HG02970 (cell line): Measurements from ENCODE around the gene ATP8B1.
"Not testable (repeated sequence)": the region's sequence is repeated elsewhere in the genome, so short reads cannot be mapped to it uniquely, and the experiment has no call there.

Experiments
- ATAC-seq: cut with Tn5 transposase; IDR thresholded peaks from one replicate; pipeline ENCODE4 v1.9.1; 2021; ENCODE audit warnings: mild to moderate bottlenecking, moderate library complexity, moderate number of reproducible peaks; ENCODE audit not compliant: unreplicated experiment, low FRiP score

The ATP8B1 gene

DNA sequence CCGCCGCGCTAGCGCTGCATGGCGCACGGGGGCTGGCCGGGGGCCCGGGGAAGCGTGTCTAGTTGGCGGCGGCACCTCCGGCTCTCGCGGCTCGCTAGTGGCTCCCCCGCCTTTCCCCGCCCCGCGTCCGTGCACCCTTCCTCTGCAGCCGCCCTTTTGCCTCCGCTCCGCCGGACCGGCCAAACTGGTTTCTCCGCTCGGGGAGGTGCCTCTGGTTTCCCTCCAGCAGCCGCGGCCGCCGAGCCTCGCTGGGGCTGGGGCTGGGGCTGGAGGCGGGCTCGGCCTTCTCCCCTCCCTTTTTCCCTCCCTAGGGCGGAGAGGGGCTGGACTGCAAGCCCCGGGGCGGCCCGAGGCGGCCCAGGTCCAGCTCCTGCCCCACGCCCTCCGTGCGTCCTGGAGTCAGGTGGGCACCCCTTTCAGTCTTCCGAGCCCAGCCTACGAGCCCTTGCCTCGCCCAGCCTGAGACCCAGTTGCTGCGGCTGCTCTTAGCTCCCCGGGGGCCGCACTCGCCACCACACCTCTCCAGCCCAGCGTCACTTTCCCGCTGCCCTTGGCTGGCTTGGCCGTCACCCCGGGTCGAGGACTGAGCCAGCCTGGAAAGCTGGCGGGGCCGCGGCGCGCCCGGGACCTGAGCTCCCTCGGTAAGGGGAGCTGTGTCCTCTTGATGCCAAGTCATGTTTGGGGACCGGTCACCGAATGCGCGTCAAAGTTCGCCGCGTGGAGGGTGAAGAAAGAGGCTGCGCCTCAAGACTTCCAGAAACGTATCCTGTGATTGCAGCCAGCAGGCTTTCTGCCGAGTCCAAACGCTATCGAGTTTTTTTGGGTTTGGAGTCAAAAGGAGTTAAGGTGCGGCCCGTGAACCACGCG is at the start of gene ATP8B1:
ATP8B1 (minus strand) TSS at position 213 of the 867 bp plus-strand sequence. CDS start 71,508 bp downstream, outside the sequence.
- ATAC-seq, result no peak

DNA sequence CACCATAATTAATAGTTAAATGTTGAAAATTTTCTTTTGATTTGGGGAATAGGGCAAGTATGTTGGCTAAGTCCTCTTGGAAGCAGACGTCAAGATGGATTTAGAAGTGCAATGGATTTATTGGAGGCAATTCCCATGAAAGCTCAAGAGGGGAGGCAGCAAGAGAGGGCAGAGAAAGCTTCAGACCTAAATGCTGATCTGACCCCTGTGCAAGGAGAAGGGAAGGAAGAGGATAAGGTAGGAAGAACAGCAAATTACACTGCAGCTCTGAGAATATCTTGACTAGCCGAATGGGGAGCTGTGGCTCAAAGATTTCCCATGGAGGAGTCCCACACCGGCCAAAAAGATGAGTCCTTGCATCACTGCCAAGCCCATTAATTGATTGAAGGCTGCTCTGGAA is 46.9 kb upstream of the ATP8B1 start:
- no peak for ATAC-seq

DNA sequence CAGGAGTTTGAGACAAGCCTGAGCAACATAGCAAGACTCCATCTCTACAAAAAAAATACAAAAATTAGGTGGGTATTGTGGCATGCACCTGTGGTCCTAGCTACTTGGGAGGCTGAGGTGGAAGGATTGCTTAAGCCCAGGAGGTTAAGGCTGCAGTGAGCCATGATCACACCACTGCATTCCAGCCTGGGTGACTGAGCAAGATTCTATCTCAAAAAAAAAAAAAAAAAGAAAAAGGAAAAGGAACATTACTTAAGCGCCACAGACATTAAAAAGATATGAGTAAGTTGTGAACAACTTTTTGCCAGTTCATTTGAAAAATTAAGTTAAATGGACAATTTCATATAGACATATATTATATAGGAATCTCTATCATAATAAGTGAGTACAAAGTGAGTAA is 45.3 kb upstream of the ATP8B1 start:
- ATAC-seq, result not testable (repeated sequence)

DNA sequence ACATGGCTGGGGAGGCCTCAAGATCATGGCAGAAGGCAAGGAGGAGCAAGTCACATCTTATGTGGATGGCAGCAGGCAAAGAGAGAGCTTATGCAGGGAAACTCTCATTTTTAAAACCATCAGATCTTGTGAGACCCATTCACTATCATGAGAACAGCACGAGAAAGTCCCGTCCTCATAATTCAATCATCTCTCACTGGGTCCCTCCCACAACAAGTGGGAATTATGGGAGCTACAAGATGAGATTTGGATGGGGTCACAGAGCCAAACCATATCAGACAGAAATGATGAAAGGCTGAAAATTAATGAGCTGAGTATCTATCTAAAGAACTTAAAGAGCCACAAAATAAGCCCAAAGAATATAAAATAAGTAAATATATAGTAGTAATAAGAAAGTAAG is 44.3 kb upstream of the ATP8B1 start:
- ATAC-seq, result not testable (repeated sequence)

DNA sequence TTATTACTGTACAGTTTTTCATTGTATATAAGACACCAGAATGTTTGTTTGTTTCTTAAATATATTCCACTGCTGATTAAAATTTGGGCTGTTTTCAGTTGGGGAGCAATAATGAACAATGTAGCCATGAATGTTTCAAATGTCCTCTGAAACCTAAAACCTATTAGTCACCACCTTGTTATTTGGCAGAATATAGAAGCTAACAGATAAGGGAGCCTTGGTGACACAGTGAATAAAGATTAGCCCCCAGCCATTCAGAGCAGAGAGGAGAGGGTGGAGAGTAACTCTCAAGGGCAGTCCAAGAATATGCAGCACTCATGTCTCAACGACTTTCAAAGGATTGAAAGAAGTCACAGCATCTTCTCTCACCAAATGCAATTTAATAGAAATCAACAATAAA is 43.1 kb upstream of the ATP8B1 start:
- ATAC-seq, result no peak

DNA sequence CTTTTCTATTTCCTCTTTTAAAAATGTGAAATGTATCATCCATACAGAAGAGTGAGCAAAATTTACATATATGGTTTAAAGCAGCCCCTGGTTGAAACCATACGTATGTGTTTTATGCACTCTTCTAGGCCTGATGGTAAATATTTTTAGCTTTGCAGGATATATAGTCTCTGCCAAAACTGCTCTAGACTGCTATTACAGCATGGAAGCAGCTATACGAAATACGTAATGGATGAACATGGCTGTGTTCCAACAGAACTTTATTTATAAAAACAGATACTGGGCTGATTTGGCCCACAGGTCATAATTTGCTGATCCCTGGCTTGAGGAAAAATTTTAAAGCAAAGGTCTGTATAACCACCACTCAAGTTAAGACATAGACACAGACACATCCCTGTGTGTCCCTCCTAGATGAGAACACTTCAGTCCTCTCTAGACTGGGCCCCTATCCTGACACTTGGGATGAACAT is 42.5 kb upstream of the ATP8B1 start:
- ATAC-seq, result no peak

DNA sequence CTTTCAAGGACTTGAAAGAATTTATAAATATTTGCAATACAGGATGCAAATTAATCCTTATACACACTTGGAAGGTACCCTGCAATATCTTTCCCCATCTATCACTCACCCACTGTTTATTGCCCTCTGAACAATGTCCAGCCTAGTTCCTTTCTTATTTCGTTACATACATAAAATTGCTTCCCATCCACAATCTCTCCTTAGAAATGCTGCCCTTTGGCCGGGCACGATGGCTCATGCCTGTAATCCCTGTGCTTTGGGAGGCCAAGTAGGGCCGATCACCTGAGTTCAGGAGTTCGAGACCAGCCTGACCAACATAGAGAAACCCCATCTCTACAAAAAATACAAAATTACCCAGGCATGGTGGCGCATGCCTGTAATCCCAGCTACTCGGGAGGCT is 41.2 kb upstream of the ATP8B1 start:
- ATAC-seq, result no peak

DNA sequence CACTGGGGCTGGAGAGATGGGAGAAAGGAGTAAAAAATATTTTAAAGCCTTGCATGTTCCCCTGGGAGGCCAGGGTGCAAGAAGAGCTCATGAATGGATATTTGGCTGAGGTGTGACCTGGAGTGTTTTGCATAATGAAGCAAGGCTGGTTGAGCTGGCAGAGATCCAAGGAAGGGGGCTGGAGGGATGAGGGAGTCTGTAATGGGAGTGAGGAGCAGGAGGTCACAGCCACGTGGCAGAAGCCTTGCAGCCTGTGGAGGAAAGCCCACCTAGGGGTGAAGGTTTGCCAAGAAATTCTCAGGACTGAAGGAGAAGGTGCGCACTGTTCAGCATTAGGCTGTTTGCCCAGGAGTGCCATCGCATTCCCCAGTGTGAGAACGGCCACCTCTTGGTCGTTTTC is 40.3 kb upstream of the ATP8B1 start:
- ATAC-seq, result no peak

DNA sequence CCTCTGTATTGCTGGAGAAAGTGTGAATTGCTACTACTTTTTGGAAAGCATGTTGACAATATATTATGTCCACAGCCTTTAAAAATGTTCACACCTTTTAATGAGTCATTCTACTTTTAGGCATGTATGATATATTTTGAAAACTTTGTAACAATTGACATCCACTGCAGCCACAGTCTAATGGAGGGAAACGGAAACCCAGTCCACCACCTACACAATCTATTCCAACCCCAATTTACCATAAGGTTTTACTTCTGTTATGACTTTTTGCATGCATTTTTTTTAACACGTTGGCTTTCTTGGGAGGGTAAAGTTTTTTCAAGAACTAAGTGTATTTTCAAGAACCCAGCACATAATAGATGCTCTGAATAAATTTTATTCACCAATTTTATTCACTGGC is 38.5 kb upstream of the ATP8B1 start:
- ATAC-seq, result no peak

DNA sequence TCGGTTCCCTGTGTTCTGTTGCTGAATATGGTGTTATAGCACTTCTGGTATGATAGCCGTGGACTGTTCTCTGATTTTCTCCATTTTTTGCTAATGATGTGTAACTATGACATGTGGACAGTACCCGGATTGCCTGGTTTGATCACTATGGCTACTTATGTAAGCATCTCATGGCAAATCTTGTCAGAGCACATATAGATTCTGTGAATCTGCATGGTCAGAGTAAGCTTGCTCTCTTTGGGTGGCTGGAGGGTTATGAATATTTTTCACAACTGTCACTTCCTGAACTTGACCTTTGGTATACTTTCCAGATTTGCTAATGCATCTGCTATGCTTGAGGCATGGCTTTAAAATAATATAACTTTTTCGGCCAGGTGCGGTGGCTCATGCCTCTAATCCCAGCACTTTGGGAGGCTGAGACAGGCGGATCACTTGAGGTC is 36.8 kb upstream of the ATP8B1 start:
- no peak for ATAC-seq

DNA sequence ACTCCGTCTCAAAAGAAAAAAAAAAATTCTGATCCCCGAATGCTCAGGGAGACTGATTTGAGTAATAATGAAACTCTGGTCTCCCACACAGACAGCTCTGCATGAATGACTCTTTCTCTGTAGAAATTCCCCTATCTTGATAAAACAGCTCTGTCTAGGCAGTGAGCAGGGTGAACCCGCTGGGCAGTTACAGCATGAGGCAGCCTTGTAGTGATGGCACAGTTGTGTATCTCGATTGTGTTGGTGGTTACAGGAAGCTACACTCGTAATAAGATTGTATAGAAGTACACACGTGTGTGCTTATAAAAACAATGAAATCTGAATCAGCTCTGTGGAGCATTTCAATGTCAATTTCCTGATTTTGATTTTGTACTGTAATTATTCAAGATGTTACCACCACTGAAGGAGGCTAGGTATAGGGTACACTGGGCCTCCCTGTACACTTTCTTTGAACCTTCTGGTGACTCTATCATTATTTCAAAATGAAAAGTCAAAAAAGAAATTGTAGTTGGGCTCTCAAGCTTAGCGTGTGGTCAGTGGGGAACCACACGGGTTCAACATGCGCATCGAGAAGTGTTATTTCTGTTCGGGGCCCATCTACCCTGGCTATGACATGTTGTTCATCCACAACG is 34.9 kb upstream of the ATP8B1 start:
- ATAC-seq, result peak; percentile 84

DNA sequence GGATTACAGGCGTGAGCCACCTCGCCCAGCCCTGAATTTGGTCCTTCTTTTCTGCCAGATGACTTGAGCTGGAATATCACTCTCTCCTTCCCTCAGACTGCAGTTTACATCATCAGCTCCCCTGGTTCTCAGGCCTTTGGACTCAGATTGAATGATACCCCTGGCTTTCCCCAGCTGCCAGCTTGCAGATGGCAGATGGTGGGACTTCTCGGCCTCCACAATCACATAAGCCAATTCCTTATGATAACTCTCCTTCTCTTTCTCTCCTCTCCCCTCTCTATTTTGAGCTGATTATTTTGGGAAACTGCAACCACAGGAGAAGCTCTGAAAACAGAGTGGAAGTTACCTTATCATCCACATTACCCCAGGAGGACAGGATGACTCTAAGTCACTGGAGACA is 33.4 kb upstream of the ATP8B1 start:
- ATAC-seq, result no peak

DNA sequence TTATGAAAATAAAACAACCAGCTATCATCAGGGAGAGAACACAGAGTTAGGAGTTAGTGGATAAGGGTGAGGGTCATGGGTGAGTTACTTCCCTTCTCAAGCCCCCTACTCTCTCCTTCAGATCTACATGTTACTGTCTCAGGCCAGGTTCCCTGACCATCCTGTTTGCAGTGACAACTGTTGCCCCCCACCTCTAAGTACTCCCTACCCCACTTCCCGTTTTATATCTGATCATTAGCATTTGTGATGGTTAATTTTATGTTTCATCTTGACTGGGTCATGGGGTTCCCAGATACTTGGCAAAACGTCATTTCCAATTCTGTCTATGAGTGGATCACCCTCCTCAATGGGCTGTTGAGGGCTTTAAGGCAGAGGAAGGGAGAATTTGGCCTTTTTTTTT is 32.8 kb upstream of the ATP8B1 start:
- ATAC-seq, result no peak

DNA sequence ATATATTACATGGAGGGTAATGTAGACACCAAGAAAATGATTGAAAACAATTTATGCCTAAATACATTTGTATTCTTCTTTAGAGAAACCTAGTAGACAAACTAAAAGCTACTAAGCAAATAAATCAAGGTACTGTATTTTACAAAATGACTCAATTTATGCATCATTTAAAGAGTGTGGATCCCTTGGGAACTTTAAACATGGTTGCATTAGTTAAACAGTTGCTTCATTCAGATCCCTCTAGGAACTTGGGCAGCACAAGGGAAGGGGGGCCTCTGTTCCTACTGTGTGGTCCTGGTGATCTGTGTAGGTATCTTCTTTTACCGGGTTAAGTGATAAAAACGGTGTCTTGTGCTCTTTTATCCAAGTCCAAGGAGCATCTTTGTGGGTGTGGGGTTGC is 31.5 kb upstream of the ATP8B1 start:
- no peak for ATAC-seq

DNA sequence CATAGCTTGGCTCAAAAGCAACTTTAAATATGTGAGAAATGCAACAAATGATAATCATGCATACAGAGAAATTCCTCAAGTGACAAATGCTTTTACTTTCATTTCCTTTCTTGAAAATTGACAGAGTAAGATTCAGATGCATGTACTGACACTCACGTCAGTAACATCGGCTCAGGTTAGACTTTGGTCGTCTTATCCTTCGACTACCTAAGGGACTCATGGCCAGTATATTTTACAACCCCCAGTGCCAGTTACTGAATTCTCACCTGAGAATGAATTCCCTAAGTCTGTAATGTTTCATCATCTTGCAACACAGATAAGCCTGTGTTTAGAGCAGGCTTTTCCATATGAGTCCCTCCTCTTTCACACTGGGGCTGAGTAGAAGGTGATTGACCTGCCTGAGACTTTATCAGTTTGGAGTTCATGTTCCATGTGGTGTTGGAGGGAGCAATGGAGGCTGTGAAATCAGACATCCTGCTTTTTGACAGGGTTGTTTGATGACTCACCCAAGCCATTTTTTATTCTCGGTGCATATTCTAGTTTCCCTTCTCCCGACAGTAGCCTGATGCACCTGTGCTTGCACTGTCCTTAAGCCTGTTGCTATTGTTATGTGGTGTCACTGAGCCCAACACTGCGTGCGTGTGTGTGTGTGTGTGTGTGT is 30.5 kb upstream of the ATP8B1 start:
- no peak for ATAC-seq

DNA sequence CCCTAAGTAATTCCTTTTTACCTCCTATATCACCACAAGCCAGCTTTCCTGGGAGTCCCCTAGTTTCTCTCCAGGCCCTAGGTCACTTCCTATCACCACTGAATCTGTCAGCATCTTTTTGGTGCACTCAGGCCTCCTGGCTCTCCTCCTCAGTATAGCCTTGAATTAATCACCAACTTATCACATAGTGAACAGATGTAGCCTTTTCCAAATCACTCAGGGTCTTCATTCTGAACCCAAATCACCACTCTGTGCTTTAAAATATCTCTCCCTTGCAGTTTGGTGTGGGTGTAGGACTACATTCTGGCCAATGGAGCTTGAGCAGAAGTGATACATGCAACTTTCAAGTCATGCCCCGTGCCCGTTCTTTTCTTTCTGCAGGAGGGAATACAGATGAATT is 29.6 kb upstream of the ATP8B1 start:
- ATAC-seq, result no peak

DNA sequence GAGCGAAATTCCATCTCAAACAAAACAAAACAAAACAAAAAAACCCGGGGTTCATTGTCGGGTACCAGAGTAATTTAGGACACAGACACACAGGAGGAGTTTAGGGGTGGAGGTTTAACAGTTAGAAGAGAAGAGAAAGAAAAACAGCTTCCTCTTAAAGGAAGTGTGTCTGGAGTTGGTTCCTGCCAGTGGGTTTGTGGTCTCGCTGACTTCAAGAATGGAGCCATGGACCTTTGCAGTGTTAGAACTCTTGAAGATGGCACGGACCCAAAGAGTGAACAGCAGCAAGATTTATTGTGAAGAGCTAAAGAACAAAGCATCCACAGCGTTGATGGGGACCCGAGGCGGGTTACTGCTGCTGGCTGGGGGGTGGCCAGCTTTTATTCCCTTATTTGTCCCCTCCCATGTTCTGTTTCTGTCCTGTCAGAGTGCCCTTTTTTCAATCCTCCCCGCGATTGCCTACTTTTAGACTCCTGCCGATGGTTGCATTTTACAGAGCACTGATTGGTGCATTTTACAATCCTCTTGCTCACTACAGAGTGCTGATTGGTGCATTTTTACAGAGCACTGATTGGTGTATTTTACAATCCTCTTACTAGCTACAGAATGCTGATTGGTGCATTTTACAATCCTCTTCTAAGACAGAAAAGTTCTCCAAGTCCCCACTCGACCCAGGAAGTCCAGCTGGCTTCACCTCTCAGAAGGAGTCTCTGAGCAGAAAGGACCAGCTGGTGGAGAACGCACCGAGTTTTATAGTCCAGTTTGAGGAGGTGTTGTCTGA is 28.7 kb upstream of the ATP8B1 start:
- ATAC-seq, result no peak

DNA sequence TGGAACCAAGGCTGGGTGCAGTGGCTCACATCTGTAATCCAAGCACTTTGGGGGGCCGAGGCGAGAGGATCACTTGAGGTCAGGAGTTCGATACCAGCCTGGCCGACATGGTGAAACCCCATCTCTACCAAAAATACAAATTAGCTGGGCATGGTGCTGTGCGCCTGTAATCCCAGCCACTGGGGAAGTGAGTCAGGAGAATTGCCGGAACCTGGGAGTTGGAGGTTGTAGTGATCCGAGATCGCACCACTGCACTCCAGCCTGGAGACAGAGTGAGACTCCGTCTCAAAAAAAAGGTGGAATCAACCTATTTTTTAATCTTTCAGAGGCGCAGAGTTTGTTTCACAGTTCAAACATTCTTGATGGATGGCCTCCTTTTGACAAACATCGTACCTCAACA is 24.5 kb upstream of the ATP8B1 start:
- ATAC-seq, result no peak

DNA sequence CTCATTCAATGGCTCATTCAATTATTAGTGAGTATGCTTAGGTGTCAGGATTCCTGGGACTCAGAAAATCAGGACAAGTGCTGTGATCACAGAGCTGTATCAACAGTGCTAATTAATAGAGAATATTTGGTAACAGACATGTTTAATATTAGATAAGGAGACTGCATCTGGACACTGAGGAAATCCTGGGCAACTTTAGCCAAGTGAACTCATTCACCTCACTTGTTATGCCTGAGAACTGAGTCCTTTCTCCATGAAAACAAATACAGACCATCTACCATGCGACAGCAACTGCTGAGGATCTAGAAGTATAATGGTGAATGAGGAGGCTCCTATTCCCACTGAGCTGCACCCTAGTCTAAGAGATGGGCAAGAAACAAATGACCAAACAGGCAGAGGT is 23.1 kb upstream of the ATP8B1 start:
- ATAC-seq, result no peak

DNA sequence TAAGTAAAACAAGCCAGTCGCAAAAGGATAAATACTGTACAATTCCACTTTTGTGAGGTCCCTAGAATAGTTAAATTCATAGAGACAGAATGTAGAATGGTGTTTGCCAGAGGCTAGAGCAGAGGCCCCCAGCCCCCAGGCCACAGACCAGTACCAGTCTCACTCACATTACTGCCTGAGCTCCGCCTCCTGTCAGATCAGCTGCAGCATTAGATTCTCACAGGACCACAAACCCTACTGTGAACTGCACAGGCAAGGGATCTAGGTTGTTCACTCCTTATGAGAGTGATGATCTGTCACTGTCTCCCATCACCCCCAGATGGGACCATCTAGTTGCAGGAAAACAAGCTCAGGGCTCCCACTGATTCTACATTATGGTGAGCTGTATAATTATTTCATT is 17.5 kb upstream of the ATP8B1 start:
- not testable (repeated sequence) for ATAC-seq
